ENCODE data around the gene COX10.
A peak's percentile ranks its signal among the peaks of the same experiment; 100 is the strongest.
"Not testable (repeated sequence)": the region's sequence is repeated elsewhere in the genome, so short reads cannot be mapped to it uniquely, and the experiment has no call there.

Gene COX10

DNA sequence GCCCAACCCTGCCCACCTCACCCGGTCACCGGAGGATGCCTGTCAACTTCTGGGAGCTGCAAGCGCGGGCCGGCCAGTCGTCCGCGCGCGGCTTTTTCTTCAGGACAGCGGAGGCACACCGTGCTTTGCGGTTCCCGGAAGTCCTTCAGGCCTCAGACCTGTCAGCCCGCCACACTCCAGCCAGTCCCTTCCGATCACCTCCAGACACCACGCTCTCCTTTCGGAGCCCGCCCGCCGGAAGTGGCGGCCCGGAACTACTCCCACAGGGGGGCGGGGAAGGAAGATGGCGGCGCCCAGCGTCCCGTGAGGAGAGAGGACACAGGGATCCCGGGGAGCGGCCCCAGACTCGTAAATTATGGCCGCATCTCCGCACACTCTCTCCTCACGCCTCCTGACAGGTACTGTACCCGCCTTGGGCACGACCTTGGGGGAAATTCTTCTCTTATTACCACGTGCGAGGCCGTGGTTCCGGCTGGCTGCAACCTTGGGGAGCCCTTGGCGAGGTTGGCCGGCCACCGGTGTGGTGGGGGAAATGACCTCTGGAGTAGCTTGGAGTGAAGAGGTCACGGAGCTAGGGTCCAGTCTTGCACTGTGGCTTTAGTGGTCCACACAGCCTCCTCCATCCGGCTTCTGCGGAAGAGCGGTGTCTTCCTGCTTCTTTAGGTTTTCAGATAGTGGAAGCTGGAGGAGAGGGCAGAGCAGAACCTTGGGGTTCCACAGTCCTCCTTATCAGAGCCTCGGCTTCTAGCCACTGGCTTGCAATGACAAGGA lies at the start of gene COX10:
Gene COX10 (plus strand): TSS at position 254 of the 771 bp plus-strand sequence. CDS start 102 bp downstream, at position 356.
- peak; percentile 82 to 98 (median 88) for DNase-seq
- intact Hi-C loops (cut with DNase I): no loop called here

DNA sequence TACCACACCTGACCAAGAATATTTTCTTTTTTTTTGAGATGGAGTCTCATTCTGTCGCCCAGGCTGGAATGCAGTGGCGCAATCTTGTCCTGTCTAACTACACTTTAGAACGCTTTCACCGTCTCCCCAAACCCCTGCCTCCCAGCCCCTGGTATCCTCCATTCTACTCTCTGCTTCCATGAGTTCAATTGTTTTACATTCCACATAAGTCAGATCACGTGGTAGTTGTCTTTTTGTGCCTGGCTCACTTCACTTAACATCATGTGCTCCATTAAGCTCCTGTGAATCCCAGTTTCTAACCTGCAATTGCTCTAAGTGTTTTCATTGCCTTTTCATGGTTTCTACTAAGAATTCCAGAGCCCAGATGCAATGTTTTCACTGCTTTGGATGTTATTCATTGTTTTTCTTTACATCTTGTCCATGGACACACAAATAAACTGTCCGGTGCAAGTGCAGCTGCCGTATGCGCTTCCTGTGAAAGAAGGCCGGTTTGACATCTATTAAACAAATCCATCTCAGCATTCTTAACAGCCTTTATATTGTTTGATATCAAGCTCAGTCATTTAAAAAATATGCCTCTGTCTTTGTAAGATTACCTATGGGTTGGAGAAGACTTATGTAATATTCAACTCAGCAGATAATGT lies 47.5 kb upstream of the COX10 start:
- DNase-seq; intact Hi-C loops (cut with DNase I): not testable (repeated sequence)

DNA sequence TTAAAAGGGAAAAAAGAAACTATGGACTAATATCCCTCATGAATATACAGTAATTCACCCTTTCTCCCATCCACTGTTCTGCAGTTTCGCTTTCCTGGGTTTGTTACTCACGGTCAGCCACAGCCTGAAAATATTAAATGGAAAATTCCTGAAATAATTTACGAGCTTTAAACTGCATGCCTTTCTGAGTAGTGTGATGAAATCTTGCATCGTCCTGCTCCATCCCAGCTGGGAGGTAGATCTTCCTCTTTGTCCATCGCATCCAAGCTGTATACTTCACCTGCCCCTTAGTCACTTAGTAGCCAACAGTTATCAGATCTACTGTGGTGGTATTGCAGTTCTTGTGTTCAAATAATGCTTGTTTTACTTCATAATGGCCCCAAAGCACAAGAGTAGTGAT lies 39.5 kb upstream of the COX10 start:
- DNase-seq; intact Hi-C loops (cut with DNase I): not testable (repeated sequence)

DNA sequence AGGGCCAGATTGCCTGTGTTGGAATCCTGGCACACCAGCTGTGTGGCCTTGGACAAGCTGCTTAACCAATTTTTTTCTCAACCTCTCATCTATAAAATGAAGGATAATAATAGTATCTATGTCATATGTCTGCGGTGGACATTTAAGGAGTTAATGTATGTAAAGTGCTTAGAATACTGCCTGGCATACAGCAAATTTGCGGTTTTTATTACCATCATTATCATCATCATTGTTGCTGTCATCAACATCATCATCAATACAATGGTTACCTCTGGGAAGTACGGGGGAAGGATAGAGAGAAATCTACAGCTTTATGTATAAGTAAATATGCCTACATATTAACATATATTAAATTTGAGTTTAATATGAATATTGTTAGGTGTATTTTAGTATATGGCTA lies 37.1 kb upstream of the COX10 start:
- intact Hi-C loops (cut with DNase I): no loop called here
- DNase-seq: no peak

DNA sequence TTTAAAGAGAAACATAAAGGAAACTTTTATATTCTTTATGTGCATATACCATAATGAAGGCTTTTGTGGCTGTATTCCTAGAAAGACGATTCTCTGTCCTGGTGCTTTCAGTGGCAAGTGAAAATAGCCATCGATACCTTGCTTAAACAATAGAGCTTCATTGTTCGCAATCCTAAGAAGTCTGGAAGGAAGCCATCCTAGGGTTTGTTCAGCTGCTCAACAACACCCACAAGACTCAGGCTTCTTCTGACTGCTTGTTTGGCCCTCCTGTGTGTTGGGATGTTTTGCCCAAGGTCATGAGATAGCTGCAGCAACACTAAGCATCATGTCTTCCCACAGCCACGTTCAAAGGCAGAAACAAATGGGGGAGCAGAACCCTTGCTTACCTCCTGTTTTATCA lies 36.1 kb upstream of the COX10 start:
- DNase-seq: no peak
- intact Hi-C loops (cut with DNase I): no loop called here

DNA sequence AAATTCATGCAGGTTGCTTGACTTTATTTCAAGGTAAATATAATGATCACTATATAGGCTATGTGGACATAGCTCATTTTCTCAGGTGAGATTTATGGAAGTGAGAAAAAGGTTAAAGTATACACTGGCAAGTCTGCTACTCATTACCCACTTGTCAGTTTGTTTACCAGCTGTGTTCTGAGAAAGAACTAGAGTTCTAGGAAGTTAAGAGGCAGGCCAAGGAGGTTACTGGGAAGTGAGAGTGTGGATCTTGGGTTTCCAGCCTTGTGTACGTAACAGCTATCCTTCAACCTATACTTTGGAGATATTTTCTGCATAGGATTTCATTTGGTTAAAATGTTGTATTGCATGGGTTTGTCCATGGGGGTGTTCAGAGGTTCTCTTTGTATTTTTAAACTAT lies 31.9 kb upstream of the COX10 start:
- intact Hi-C loops (cut with DNase I): no loop called here
- DNase-seq: no peak

DNA sequence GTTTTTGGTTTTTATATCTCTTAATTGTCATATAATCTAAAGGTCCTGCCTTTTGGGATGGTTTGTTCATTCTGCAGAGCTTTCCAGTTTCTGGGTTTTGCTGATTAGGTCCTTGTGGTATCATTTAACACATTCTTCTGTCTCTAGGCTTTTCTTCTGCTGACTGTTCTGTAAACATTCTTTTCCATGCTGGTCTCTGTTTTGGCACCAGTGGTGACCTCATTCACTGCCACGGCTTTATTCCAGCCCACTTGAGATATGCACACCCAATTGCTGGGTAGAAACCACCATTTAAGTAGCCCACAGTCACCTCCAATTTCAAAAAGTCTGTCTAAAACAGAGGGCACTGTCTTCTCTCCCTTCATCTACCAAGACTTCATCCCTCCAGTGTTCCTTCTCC lies 31.1 kb upstream of the COX10 start:
- intact Hi-C loops (cut with DNase I): no loop called here
- no peak for DNase-seq

DNA sequence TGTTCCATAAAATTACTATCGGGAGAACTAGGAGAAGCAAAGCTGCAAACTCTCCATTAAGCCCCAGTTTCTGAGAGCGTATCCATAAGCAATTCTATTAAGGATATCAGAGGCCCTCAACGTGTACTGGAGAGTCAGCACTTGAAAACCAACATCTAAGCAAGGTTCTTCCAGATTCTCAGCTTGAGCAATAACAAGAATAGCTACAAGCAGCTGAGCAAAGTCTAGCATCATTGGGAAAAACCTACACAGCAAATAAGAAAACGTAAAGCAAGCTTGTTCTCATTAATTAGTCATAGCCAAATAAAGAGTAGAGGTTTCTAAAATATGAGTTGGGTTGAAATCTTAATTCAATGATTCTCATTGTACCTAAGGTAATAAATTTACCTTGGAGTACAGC lies 26.9 kb upstream of the COX10 start:
- DNase-seq: no peak

DNA sequence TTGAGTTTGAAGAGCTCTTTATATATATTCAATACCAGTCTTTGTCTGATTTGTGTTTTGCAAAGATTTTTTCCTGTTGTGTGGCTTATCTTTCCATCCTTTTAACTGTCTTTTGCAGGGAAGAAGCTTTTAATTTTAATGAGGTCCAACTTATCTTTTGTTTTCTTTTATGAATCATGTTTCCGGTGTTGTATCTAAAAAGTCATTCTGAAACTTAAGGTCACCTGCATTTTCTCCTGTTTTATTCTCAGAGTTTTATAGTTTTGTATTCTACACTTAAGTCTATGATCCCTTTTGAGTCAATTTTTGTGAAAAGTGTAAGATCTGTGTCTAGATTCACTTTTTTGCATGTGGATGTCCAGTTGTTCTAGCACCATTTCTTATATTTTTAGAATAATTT lies 24.6 kb upstream of the COX10 start:
- intact Hi-C loops (cut with DNase I): no loop called here
- DNase-seq: no peak

More for the DNA sequence above, 26.9 kb upstream of the COX10 start:
- intact Hi-C loops (cut with DNase I): no loop called here

DNA sequence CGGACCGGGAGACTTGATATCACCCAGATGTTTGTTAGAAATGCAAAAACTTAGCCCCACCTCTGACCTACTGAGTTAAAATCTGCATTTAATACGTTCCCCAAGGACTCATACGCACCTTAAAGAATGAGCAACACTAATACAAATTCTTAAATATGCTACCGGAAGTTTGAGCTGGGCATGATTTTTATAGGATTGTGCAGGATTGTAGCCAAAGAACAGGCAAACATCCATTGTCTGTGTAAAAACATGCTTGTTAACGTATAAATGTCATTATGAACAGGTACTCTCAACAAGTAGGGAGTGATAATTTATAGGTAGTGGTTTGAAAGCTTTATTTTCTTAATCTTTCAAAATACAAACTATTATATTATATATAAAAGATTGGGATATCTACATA lies 22.3 kb upstream of the COX10 start:
- no peak for DNase-seq
- intact Hi-C loops (cut with DNase I): no loop called here

DNA sequence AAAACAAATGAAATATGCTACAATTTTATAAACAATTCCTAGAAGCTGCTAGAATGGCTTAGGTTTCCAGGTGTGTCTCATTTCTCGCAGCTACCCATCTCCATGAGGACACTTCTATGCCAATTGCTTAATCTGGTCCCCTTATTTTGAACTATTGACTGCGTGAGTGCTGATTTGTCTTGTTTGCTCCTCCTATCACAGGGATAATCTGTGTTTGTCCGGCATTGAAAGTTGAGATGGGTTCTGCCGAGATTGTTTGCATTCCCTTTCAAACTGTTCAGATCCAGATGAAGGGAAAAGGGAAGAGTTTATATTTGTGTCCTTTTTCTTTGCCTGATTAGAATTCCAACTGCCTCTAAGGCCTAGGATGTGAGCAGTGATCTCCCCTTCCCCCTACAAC lies 21.7 kb upstream of the COX10 start:
- intact Hi-C loops (cut with DNase I): no loop called here
- DNase-seq: no peak

DNA sequence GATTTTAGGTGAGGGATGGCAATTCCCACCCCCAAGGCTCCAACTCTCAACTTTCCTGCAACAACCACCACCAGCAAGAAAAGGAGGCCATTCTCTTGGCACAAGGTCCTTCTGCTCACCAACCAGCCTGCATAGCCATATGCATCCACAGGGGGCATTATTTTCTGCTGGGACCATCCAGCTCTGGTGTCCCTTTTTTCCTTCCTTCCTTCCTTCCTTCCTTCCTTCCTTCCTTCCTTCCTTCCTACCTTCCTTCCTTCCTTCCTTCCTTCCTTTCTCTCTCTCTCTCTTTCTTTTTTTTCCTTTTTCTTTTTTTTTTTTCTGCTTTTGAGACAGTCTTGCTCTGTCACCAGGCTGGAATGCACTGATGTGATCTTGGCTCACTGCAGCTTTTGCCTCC lies 21.1 kb upstream of the COX10 start:
- no peak for DNase-seq
- intact Hi-C loops (cut with DNase I): no loop called here

DNA sequence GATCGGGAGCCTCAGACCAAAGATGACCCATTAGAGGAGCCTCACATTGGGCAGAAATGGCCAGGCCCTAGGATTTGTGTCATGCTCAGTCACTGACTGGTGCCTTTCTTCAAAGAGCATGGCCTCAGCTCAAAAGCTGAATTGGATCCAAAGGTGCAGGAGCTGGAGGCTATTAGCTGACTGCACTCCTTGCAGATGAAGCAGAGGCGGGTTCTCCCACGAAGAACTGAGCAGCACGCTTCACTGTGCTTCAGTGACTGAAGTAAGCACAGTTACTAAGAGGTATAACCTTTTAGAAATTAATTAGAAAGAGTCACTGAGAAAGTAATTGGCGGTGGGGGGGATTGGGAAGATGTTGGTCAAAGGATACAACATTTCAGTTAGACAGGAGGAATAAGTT lies 18.7 kb upstream of the COX10 start:
- intact Hi-C loops (cut with DNase I): no loop called here
- DNase-seq: no peak

DNA sequence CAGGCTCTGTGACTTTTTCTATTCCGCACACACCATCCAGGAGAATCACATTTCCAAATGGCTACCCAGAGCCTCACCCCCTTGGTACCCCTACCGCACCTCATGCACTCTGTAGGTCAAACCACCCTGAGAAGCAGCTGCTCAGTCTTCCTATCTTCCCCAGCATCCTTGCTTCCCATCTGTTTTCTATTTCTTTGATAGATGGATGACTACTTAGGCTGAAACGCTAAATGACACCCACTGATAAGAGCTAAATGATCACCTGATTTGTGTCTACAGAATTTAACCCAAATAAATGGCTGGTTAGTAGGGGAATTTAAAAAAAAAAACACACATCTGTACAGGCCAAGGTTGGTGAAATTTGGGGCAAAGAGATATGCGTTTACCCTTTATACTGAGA lies 17.6 kb upstream of the COX10 start:
- intact Hi-C loops (cut with DNase I): no loop called here

DNA sequence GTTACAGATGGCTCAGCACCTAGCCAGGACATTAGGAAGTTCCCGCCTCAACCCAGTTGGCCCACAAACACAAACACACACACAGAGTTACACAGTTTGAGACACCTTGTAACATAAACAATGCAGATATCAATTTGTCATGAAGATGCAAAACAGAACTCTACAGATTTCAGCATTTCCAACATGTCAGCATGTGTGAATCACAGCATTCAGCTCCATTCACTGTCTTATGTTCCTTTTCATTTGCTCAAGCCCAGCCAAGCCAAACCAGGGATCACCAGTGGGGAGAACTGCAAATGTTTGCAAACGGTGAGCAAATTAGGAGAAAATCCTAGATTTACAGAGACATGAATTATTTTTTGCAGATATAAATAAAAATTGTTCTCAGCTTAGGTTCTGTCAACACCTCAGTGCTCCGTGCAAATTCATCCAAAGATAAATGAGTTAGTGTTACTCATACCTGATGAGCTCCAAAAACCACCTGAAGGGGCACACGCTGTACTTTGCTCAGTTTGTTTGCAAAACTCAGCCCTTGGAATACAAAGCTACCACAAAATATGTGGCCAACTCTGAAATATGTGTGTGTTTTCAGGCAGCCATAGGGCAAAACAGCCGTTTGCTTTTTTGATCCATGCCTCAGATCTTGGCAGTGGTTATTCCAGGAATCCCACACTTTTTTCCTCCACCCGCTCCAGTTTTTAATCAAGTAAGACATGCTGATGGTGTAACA lies 16.3 kb upstream of the COX10 start:
- intact Hi-C loops (cut with DNase I): no loop called here
- no peak for DNase-seq

More for the DNA sequence above, 17.6 kb upstream of the COX10 start:
- no peak for DNase-seq

DNA sequence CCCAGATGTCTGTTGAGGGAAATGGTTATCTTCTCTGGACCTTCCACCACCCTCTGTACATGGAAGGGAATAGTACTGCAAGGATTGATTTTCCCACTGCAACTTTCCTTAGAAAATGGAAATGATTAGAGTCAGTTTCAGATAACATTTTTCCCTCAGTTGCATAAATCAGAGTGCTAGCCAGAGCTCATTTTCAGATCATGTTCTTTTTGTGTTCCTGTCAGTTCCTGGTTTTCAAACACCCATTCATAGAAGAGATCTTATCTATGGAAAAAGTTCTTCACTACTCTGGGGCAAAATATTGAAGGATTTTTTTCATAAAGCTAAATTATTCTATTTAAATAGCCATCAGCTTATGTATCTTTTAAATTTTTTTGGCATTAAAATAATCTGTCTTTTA lies 11.7 kb upstream of the COX10 start:
- intact Hi-C loops (cut with DNase I): no loop called here
- DNase-seq: no peak

DNA sequence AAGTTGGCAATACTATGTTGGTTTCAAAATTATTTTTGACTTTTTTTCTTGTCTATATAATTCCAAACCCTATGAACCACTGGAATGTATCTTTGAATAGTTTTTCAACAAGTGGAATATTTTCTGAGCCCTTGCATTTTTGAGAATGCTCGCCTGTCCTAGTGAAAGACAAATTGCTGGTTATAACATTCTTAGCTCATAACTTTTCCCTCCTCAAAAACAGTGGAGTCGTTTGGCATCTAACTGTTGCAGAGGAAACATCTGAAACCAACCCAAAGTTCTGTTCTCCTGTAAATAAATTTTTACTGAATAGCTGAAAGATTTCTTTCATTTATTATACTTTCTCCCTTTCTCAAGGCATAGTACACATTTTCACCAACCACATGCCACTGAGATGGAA lies 11.3 kb upstream of the COX10 start:
- intact Hi-C loops (cut with DNase I): no loop called here
- no peak for DNase-seq

DNA sequence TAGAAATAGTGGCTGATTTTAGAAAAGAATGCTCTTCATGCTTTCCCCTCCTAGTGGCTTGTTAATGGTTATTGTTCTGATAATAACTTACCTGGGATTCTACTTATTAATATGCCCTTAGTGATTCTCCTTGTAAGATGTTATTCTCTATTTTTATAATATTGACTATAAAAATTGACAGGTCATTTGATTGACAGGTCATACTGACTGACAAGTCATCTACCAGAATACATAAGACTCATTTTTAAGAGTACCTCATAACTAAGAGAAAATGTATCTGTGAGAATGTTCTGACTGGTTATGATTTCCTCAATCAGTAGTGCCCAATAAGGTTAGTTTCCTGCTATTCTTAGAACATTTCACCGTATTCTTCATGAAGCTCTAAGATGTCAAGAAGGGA lies 8.6 kb upstream of the COX10 start:
- intact Hi-C loops (cut with DNase I): no loop called here

DNA sequence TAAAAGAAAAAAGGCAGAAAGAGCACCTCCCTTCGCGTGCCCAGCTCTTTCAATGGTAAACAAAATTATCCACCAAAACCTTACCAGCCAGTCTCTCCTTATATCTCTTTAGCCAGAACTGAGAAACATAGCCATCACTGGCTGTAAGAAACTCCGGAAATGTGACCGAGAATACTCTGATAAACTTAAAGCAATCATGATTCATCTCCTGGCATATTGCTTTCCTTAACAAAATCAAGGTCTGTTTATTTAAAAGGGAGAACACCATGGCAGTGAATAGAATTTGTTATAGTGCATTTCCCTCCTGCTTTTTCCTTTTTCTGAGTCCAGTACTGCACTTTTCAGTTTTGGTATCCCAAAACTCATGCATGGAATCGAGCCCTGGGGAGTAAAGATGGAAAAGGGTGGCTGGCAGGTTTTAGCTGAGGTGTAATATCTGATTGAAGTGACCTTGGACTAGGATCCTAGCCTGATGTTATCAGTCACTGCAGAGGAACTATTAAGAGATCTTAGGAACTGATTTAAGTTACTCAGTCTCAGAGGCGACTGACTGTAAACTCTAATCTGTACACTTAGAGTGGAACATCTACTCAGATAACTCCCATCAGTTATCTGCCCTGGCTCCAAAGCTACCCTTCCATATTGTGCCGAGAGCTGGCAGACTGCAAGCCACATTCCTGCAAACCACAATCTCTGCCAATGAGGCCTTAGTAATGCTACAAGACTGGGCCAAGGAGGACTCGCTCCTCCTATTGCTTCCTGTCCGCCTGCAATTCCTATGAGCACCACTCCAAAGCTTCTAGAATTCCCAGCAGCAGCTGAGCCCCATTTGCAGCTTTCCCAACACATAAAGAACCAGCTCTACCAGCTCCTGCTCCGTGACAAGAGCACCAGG lies 7.4 kb upstream of the COX10 start:
- intact Hi-C loops (cut with DNase I): no loop called here
- no peak for DNase-seq

More for the DNA sequence above, 8.6 kb upstream of the COX10 start:
- DNase-seq: no peak

DNA sequence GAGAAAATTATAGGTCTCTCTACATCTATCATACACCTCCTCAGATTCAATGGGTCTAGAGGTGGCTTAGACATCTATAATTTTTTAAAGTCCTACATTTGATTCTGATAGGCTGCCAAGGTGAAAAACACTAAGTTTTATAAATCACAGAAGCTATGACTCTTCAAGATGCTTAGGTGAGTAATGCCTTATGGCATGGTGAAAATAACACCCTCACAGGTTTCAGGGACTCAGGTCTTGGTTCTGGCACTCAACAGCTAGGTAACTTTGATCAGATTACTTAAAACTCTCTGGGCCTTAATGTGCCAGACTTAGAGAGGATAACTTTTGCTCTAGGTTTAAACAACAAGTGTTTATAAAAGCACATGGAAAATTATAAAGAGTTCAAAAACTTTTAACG lies 2.0 kb upstream of the COX10 start:
- no peak for DNase-seq
- intact Hi-C loops (cut with DNase I): no loop called here
